HG02852 (cell line): ENCODE data around the gene PSMA6.
"Not testable (repeated sequence)": the region's sequence is repeated elsewhere in the genome, so short reads cannot be mapped to it uniquely, and the experiment has no call there.

Experiments
- ATAC-seq: cut with Tn5 transposase; IDR thresholded peaks from one replicate; pipeline ENCODE4 v1.9.1; 2021; ENCODE audit warnings: mild to moderate bottlenecking, moderate library complexity; ENCODE audit not compliant: unreplicated experiment

PSMA6 gene

DNA sequence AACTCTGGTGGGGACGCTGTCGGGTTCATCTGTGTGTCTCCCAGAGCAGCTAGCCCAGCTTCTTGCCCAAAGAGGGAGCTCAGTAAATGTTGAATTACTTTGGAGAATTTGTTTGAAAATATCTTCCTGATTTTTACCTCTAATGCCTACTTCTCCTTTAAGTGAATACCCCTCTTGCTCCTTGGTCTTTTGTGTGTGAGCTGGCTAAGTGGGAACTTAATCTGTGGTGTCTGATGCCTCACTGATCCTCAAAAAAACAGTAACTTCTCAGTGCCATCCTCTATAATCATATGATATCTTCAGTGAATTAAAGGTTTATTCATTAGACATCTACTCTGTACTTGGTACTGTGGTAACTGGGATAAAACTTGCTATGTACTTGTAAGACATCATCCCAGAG is 7.7 kb upstream of the PSMA6 start:
- ATAC-seq = no peak

DNA sequence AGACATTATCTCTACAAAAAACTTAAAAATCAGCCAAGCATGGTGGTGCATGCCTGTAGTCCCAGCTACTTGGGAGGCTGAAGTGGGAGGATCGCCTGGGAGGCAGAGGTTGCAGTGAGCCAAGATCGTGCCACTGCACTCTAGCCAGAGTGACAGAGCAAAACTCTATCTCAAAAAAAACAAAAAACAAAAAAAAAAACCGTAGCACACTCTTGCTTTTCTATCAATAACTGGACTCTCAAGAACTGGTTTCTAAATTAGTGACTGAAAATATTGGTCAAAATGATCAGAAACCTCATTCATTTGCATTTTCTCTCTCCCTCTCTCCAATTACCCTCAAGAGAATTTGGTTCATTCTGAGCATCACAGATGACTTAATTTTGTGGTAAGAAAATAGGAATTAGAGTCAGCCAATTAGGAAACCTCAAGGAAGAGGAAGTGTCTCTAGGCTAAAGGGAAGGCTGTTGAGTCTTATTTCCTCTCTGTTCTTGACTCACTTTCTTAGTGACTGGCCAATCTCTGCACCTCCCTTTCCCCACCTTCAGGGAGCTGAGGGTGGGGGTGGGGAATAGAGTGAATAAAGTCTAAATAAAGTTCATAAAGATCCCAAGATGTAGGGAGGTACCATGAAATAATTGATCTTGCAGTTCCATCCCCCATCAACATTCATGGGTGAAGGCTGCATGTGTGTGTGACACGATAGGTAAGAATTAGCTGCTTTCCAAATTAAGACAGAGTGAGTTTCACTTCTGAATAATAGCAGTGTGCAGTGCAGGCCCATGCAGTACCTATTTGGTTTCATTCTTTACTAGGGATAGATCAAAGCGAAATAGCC is 6.8 kb upstream of the PSMA6 start:
- ATAC-seq = peak; percentile 72

DNA sequence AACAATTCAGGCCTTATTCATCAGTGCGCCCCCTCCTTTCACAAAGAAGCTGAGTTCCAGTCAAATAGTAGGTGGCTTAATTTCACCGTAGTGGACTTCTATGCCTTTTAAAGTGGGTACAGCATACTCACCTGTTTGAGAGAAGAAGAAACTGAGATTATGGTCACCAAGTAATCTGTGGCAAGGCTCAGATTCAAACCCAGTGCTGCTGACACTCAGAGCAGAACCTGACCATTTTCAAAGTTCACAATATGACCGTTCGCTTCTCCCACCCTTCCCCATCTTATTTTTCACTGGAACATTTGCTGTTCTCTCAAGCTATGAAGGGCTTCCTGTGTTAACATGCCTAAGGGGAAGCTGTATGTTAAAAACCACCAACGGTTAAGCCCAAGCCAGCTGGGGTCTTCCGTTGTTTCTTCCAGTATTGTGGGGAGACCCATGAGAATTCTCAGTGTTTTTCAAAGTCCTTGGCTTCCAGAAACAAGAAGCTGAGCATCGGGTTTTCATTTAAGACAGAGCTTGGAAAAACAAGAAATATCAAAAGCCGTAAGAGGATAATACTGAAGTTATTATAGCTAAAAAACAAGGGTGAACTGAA is 6.1 kb upstream of the PSMA6 start:
- no peak for ATAC-seq

DNA sequence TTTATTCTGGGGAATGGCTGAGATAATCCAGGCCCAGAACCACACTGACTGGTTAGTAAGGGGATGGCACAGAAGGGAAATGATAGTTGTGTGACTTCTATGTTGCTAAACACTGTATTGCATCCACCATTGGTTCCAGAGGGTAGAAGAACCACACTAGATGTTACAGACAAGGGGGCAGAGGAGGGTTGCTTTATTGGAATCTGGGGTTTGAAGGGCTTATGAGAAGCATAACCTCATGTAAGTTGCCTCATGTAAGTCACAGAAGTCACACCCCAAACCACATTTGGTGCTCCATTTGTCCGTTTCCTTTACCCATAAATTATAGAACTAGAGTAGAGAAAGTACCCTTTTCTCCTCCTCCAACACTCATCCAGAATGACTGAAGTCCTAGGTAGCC is 5.5 kb upstream of the PSMA6 start:
- no peak for ATAC-seq

DNA sequence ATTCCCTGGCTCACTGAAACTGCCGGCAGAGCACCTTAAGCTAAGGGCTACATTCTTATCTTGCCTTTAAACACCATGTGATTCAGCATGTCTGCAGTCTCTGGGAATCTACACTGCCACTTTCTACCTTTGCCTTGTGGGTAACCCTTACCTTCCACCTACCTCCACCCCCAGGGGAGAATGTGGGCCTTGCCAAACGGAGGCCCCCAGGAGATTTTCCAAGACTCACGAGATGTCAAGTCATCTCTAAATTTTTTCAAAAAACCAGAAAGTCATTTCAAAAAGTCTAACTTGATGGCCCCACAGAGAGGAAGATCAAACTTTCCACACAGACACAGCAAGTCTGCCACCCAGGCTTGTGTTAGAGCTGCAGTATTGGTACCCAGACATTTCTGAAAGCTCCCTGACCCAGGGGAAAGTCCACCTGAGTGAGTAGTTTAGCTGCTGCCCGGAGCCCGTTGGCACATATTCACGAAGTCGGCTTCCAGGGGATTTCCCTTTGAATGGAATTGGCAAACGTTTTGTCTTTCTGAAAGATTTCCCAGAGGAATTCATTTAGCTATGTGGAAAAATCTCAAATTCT is 4.7 kb upstream of the PSMA6 start:
- no peak for ATAC-seq

DNA sequence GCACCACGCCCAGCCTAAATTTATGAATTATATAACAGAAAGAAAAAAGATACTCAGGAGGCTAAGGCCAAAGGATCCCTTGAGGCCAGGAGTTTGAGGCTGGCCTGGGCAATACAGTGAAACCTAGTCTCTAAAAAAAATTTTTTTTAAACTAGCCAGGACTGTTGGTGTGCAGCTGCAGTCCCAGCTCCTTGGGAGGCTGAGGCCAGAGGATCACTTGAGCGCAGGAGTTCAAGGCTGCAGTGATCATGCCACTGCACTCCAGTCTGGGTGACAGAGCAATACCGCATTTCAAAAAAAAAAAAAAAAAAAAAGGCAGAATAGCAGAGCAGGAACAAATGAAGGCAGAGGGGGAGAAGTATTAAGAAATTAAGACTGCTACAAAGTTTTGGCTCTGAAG is 2.6 kb upstream of the PSMA6 start:
- ATAC-seq = no peak

DNA sequence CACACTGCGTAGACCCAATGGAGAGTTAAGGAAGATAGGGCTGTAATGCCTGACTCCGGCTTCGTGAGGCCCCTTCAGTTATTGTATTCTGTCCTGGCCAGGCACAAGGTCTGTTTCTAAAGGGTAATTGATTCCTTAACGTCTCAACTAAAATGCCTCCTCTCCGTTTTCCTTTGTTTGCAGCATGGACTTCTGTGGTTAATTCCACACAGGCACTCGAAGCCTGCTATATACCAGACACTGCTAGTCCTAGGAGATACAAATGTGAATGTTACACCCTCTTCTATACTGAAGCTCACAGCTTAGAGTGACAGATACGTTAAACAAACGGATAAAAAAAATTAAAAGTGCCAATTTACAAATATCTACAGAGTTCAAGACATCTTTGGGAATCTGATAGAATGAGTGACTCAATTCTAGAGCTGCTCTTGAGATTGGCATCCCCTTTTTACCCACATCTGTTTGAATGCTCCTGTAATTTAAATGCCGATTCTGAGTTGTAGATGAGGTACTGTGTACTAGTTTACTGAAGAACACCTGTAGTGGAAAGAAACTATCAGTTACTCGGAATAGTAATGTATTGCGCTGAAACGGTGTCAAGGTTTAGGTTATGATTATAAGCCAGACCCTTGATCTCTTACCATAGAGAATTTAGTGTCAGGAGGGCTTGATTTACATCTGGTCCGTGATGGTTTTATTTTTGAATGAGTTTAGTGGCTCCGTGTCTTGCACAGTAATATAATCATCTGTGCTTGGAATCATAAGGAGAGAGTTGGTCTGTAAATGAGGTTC is 784 bp downstream of the PSMA6 start:
- ATAC-seq = peak; percentile 4

DNA sequence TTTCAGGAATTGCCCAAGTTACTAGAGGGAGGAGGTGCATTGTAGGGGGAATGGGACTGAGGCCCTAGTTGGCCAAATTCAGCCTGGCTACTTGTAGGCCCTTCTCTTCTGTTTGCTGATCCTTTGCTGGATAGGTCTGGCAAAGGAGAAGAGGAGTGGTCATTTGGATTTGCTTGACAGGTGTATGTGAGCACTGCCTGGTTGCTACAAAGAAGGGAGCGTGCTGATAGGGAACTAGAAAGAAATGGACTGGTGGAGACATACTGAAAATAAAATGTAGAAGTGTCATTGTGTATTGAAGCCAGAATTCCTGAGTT is 3.6 kb downstream of the PSMA6 start:
- no peak for ATAC-seq

DNA sequence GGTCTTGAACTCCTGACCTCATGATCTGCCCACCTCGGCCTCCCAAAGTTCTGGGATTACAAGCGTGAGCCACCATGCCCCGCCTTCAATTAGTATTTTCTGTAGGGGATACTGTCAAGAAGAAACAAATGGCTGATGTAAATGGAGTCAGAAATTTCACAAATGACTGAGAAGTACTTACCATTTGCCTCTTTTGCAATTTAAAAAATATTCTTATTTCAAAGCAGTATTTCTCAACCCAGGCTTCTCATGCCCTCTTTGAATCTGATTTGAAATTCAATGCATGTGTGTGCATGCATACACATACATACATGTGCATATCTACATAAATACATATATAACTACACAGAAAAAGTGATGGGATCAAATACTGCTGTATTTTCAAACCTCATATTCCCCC is 4.4 kb downstream of the PSMA6 start:
- no peak for ATAC-seq

DNA sequence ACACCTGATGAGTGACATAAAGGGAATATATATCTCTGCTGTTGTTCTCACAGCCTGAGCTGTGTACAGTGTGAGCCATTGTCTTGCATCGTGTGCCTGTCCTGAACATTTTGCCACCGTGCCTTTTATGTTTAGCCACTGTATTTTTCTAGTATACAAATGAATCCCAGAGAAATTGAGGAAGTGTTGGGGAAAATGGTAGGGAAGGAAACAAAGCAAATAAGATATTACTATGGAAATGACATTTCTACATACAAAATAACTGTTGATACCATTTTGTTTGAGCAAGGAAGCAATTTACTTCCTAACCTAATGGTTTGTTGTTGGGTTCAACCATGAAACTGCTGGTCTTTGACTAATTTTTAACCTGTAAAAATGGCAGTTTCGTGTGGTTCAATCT is 5.5 kb downstream of the PSMA6 start:
- ATAC-seq = no peak

DNA sequence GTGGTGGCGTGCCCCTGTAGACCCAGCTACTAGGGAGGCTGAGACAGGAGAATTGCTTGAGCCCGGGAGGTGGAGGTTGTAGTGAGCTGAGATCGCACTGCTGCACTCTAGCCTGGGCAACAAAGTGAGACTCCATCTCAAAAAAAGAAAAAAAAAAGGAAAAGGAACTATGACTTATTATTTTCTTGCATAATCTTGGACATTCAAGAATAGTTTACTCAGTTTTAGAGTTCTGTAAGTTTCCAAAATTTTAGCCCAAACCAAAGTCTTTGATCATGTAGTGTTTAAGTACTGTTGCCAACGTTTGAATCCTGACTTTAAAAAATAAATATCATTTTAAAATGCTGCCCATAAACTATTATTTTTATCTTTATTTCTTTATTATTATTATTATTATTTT is 6.2 kb downstream of the PSMA6 start:
- ATAC-seq = no peak

DNA sequence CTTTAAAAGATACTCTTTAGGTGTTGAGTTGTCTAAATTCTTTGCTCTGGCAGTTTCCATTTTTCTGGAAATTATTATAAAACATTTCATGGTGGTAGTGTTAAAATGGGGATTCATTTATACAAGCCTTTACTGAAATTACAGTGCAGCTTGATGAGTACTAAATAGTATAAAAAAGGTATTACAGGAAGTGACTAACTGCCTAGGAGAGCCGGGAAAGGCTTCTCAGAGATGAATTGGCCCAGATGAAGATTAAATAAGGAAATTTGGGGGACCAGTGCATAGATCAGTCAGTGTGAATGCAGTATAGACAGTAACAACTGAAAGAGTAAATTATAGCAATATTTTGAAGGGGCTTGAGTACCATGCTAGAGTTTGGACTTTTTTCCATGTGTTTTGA is 7.5 kb downstream of the PSMA6 start:
- no peak for ATAC-seq

DNA sequence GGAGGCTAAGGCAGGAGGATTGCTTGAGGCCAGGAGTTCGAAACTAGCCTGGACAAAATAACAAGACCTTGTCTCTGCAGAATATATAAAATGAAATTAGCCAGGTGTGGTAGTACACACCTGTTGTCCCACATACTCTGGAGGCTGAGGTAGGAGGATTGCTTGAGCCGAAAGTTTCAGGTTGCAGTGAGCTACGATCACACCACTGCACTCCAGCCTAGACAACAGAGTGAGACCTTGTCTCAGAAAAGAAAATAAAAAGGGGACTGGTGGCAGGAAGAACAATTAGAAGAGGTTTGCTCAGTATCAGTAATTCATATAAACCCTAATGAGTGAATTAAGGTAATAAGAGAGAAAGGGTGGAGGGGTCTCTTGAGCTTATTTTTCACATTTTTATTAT is 8.0 kb downstream of the PSMA6 start:
- ATAC-seq = no peak

DNA sequence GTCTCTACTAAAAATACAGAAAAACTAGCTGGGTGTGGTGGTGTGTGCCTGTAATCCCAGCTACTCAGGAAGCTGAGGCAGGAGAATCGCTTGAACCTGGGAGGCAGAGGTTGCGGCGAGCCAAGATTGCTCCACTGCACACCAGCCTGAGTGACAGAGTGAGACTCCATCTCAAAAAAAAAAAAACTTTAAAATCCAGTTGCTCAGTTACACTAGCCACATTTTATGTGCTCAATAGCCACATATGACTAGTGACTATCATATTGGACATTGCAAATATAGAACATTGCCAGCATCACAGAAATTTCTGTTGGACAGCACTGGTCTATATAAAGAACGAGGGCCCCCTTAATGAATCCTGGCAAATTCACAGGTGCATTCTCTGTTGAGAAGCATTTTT is 9.2 kb downstream of the PSMA6 start:
- ATAC-seq = not testable (repeated sequence)

DNA sequence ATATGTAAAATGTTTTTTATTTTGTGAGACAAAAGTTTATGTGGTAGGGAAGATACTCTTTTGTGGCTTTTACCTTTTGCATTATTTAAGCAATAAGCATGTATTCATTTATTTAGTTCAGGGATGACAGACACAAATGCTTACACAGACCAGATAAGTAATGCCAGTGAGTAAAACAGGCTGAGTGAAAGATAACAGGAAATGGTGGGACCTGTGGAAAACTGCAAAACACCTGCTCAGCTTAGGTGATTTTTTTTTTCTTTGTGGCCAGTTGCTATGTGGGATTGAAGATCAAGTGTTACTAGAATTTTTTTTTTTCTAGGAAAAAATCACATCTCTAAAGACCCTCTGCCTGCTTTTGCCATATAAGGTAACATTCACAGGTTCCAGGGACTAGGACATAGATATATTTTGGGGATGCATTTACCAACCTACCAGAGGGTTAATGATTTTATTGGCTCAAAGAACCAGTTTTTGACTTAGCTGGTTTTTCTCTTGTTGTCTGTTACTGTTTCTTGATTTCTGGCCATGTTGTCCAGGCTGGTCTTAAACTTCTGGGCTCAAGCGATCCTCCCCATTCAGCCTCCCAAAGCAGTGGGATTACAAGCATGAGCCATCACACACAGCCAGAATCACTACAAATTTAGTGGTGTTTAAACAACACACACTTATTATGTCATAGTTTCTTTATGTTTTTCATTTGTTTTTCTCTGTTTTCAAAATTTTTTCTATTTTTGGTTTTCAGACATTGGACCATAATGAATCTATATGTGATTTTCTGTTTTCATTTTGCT is 9.8 kb downstream of the PSMA6 start:
- ATAC-seq = no peak

DNA sequence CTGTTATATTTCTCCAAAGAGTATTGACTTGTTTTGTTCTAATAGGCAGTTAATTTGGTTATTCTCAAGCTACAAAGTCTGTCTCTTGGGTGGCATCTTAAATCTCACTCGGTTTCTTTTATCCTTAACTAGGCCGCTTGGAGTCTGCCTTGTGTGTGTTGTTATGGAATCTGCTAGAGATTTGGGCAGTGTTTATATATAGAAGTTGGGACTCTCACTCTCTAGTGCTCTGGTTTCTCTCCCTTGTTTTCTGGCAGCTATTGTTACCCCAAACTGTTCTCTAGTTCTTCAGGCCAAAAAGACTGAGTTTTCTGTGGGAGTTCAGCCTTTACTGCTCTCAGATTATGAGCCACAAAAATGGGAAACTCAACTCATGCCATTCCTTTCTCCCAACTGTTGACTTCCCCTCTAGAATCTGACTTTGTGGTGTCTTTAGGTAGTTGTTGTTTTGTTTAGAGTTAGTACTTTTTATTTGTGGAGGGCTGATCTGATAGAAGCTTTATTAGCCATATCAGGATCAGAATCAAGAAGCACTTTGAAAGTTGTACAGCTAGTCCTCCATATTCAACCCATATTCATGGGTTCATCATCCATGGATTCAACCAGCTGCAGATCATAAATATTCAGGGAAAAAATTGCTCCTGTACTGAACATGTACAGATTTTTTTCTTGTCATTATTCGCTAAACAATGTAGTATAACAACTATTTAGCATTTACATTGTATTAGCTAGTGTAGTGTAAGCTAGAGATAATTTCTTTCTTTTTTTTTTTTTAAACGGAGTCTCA is 11.2 kb downstream of the PSMA6 start:
- no peak for ATAC-seq

DNA sequence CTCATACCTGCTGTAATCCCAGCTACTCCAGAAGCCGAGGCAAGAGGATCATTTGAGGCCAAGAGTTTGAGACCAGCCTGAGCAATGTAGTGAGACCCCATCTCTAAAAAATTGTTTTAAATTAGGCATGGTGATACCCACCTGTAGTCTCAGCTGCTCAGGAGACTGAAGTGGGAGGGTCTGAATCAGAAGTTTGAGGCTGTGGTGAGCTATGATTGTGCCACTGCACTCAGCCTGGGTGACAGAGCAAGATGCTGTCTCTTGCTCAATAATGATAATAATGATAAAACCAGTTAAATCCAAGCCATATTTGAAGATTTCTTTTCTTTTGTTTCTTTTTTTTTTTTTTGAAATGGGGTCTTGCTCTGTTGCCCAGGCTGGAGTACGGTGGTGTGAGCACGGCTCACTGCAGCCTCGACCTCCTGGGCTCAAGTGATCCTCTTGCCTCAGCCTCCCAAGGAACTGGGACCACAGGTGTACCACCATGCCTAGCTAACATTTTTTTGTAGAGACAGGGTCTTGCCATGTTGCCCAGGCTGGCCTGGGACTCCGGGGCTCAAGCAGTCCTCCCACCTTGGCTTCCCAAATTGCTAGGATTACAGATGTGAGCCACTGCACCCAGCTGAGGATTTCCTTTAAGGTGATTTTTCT is 12.8 kb downstream of the PSMA6 start:
- ATAC-seq = no peak

DNA sequence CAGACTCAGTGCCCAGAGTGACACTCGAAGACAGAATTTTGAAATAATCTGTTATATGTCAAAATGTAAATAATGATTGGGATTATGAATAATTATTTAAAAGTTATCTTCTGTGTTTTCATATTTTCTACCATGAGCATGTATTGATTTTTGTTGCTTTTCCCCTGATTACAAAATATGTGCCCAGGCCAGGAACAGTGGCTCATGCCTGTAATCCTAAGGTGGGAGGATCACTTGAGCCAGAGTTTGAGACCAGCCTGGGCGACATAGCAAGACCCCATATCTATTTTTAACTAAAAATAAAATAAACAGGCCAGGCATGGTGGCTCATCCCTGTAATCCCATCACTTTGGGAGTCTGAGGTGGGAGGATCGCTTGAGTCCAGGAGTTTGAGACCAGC is 13.5 kb downstream of the PSMA6 start:
- no peak for ATAC-seq

DNA sequence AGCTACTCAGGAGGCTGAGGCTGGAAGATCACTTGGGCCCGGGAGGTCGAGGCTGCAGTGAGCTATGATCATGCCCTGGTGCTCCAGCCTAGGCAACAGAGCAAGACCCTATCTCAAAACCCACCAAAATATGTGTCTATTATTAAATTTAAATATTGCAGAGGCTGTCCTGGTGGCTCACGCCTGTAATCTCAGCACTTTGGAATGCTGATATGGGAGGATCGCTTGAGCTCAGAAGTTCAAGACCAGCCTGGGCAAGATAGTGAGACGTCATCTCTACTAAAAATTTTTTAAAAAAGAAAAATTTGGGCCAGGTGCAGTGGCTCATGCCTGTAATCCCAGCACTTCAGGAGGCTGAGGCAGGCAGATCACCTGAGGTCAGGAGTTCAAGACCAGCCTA is 13.9 kb downstream of the PSMA6 start:
- ATAC-seq = no peak

DNA sequence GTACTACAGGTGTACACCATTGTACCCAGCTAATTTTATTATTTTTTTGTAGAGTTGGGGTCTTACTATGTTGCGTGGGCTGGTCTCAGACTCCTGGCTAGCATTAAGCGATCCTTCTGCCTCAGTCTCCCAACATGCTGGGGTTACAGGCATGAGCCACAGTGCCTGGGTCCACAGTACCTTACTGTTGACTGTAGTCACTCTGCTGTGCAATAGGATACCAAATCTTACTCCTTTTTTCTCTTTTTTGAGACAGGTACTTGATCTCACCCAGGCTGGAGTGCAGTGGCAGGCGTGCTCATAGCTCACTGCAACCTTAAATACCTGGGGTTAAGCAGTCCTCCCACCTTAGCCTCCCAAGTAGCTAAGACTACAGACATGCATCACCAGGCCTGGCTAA is 25.6 kb downstream of the PSMA6 start:
- no peak for ATAC-seq
